HEK293T (cell line): ENCODE data around the gene UTS2R.

Experiments used
- ELF4 ChIP-seq: fragments of 450-650 bp; IDR thresholded peaks from 2 replicates; pipeline ENCODE4 v1.6.1; 2017; ENCODE audit warnings: antibody characterized with exemption
- FOXA1 ChIP-seq: fragments of 450-650 bp; IDR thresholded peaks from 2 replicates; pipeline ENCODE4 v1.6.1; 2016; ENCODE audit warnings: mild to moderate bottlenecking
- FOXK2 ChIP-seq: fragments of 450-650 bp; IDR thresholded peaks from 2 replicates; pipeline ENCODE4 v1.6.1; 2016; ENCODE audit warnings: mild to moderate bottlenecking
- FOXM1 ChIP-seq: fragments of 450-650 bp; IDR thresholded peaks from 2 replicates; pipeline ENCODE4 v1.6.1; 2017; ENCODE audit warnings: mild to moderate bottlenecking, borderline replicate concordance
- L3MBTL2 ChIP-seq: fragments of 450-650 bp; conservative IDR thresholded peaks from 2 replicates; pipeline ENCODE4 v1.6.1; 2016; ENCODE audit warnings: mild to moderate bottlenecking
- LEF1 ChIP-seq: fragments of 450-650 bp; IDR thresholded peaks from 2 replicates; pipeline ENCODE4 v1.6.1; 2017; ENCODE audit warnings: mild to moderate bottlenecking, borderline replicate concordance
- SP1 ChIP-seq: fragments of 450-650 bp; IDR thresholded peaks from 2 replicates; pipeline ENCODE4 v1.6.1; 2017
- SUZ12 ChIP-seq: fragments of 450-650 bp; IDR thresholded peaks from 2 replicates; pipeline ENCODE4 v1.6.1; 2016; ENCODE audit warnings: mild to moderate bottlenecking
- TARDBP ChIP-seq: fragments of 450-650 bp; IDR thresholded peaks from 2 replicates; pipeline ENCODE4 v1.6.1; 2016

DNA sequence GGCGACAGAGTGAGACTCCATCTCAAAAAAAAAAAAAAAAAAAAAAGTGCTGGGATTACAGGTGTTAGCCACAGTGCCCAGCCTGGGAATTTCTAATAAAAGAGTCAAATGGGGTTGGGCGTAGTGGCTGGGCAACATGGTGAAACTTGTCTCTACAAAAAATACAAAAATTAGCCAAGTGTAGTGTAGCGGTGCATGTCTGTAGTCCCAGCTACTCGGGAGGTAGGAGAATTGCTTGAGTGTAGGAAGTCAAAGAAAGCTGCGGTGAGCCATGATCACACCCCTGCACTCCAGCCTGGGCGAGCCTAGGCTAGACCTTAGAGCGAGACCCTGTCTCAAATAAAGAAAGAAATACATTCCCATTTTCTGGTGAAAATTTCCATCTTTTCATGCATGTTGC lies 2.4 kb upstream of the UTS2R start:
- no peak for TF ChIP-seq TARDBP
- TF ChIP-seq FOXA1: no peak
- no peak for TF ChIP-seq L3MBTL2
- TF ChIP-seq SUZ12: no peak
- no peak for TF ChIP-seq SP1
- TF ChIP-seq FOXM1: no peak
- TF ChIP-seq LEF1: no peak
- TF ChIP-seq ELF4: no peak
- no peak for TF ChIP-seq FOXK2
